Kidney tubule cell (primary cell): ENCODE results near the gene ARL4D.
"Not testable (repeated sequence)": the region's sequence is repeated elsewhere in the genome, so short reads cannot be mapped to it uniquely, and the experiment has no call there.

Source experiments
- DNase-seq: peaks from one replicate; pipeline ENCODE4 v3.0.0-alpha.2; 2018; ENCODE audit warnings: low spot score

The ARL4D gene

DNA sequence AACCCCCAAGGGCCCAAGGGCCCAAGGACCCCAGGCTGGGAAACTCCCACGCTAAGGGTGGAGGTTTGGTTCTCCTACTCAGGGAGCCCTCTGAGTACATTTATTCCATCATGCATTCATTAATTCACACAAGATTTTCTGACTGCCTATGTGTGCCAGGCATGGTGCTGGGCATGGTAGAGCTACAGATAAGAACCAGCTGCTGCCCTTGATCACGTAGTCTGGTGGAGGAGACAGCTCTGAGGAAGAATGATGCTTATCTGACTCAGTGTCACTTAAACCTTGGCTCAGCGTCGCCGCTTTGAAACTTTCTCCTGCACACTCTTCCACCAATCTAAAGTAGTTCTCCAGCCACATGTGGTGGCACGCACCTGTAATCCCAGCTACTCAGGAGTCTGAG, 3.6 kb upstream of the ARL4D start:
- no peak for DNase-seq

DNA sequence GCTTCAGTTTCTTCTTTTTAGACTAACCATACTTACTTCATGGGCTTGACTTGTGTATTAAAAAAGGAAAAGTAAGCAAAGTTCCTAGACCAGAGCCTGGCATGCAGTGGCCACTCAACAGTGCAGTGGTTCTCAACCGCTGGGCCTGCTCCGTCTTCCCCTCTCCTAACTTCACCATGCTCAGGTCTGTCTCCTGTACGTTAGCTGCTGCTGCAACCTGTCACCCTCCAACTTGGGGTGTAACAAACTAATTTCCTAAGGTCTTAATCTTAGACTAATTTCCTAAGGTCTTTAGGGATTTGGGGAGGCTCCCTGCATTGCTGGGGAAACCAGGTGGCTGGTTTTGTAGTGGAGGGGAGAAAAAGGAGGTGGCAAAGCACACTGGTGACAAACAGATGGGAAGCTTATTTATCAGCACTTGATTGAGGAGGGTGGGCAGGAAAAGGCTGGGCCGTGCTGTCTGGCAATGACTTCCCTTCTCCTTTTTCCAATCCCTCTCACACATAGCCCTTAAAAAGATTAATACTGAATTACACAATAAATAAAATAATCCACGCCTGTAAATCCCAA, 2.2 kb upstream of the ARL4D start:
- DNase-seq = no peak

DNA sequence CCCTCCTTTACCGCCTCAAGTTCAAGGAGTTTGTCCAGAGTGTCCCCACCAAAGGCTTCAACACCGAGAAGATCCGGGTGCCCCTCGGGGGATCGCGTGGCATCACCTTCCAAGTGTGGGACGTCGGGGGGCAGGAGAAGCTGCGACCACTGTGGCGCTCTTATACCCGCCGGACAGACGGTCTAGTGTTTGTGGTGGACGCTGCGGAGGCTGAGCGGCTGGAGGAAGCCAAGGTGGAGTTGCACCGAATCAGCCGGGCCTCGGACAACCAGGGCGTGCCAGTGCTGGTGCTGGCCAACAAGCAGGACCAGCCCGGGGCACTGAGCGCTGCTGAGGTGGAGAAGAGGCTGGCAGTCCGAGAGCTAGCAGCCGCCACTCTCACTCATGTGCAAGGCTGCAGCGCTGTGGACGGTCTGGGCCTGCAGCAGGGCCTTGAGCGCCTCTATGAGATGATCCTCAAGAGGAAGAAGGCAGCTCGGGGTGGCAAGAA, 1.1 kb downstream of the ARL4D start:
- DNase-seq = no peak

DNA sequence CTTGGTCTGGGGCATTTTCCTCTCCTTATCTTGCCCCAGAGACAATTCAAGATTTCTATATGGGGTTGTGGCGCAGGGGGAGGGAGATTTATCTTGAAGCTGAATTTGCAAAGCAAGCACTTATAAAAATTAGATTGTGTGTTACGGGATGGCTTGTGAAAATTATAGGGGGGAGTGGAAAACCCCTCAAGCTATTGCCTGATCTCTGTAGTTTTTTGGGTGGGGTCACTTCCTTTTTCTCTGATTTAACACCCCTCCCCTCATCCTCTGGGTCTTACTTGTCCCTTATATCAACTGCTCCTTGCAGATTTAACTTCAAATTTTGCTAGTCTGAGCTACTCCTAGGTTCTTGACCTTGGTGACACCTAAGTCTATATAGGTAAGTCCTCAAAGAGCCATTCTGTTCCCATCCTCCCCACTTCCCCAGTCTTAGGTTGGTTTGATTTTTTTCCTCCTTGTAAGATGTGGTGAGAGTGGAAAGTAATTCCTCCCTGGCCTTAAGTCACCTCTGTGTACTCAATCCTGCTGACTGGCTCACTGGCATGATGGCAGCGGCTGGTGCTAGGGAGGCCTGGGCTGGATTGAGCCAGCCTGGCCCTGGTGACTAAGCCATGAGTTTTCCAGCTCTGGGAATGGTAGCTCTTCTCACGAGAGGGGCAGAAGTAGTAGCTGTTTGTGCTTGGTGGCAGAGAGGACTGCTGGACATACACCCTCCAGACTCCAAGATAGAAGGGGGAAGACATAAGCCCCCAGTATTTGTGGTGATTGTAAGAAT, 2.3 kb downstream of the ARL4D start:
- peak; percentile 95 for DNase-seq

DNA sequence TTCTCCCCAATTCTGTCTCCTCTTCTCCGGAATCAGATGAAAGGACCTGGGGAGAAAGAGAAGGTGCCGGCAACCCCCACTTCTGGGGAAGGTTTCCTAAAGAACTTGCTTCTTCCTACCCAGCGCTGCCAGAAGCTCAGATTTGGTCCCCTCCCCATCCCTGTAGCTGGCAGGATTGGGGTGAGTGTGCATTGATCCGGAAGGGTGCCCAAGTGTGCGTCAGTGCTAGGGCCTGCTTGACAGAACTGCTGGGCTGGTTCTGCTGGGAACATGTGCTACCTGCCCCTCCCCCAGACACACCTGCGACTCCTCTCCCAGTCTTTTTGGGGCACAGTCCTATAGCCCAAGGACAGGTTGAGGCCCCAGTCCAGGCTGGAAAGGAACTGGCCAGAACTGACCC, 3.3 kb downstream of the ARL4D start:
- peak; percentile 81 for DNase-seq

DNA sequence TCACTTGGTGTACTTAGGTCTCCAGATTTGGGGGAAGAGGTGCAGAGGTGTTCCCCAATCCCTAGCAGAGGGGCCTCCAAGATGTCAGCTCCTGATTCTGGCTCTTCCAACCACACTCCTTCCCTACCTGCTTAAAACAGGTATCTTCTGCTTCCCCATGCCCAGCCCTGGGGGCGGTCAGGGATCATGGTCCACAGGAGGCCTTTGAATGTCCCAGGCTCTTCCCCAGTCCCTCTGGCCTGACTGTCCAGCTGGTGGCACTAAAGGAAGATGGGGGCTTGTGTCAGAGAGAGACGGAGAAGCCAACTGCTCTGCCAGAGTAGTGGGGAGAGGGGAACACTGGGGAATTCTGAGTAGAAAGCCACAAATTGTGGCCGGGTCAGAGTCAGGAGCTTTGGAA, 3.8 kb downstream of the ARL4D start:
- no peak for DNase-seq

DNA sequence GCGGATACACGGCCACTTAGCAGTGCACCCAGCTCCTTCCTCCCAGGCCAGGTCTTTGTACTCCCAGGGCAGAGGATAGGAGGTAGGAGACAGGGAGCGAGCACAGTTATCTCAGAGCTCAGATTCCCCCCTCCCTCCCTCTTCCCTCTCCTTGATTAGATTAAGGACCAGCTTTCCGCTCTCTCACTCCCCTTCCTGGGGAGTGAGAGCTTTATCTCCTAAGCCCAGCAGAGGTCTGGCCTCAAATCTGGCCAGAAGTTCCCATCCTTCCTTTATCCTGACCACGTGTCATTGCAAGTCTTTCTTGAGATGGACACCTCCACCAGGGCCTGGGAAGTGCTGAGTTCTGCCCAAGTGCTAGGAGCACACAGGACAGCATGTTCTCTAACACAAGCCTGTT, 5.1 kb downstream of the ARL4D start:
- DNase-seq = no peak

DNA sequence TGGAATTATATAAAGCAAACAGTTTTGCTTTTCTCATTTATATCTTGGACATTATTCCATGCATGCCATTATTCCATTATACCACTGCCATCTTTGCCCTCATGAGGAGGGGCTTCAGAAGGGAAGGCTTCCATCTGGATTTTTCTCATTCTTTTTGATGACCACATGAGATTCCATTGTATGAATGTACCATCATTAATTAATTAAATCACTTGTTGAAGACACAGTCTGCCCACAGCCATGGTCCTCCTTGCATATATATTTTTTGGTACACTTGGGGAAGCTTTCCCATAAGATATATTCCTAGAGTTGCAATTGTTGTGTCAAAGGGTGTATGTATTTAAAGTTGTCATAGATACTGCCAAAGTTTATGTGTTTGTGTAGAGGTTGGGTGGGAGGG, 7.1 kb downstream of the ARL4D start:
- DNase-seq = peak; percentile 33

DNA sequence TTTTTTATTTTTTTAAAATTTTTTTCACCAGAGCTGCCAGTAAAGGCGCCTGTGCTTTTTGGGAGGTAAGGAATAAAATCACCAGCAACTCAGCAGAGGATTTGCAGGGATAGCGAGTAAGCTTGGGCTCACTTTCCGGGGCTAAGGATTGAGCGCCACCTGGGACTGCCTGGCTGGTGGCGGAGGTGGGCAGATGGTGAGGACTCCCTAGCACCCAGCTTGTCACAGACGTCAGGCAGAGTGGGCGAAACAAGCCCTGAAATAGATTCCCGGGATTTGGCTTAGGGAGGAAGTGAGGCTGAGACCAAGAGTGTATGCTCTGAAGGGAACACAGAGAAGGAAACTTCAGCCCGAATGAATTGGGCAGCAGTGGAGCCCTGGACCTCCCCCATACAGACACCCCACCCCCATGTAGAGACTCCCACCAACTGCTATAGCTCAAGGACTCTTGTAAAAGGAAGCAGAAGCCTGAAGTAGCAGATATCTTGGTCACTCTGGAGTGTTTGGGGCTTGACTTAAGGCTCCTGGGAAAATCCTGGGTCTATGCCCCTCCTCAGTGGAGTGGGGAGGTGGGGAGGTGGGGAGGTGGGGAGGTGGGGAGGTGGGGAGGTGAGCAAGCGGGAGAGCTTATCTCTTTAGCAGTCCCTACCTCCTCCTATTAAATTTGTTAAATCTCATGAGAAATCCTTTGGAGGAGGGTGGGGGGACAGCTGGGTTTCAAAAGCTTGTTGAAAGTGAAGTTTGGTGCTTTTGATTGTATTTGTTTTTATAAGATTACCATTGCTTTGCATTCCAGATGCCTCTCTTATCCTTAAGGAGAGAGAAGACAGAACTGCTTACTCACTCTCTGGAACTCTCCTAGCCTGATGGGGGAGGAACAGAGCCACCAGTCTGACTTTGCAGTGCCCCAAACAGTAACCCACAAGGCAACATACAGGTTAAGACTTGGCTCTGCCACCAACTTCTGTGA, 8.2 kb downstream of the ARL4D start:
- peak; percentile 39 for DNase-seq

DNA sequence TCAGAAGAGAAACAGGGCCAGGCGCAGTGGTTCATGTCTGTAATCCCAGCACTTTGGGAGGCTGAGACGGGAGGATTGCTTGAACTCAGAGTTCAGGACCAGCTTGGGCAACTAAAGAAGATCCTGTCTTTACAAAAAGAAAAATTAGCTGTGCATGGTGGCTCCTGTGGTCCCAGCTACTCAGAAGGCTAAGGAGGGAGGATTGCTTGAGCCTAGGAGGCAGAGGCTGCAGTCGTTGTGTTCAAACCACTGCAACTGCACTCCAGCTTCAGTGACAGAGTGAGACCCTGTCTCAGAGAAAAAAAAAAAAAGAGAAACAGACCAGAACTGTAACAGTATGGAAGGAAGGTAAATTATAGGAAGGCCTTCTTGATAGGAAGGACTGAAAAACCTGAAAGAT, 10.3 kb downstream of the ARL4D start:
- DNase-seq = no peak

DNA sequence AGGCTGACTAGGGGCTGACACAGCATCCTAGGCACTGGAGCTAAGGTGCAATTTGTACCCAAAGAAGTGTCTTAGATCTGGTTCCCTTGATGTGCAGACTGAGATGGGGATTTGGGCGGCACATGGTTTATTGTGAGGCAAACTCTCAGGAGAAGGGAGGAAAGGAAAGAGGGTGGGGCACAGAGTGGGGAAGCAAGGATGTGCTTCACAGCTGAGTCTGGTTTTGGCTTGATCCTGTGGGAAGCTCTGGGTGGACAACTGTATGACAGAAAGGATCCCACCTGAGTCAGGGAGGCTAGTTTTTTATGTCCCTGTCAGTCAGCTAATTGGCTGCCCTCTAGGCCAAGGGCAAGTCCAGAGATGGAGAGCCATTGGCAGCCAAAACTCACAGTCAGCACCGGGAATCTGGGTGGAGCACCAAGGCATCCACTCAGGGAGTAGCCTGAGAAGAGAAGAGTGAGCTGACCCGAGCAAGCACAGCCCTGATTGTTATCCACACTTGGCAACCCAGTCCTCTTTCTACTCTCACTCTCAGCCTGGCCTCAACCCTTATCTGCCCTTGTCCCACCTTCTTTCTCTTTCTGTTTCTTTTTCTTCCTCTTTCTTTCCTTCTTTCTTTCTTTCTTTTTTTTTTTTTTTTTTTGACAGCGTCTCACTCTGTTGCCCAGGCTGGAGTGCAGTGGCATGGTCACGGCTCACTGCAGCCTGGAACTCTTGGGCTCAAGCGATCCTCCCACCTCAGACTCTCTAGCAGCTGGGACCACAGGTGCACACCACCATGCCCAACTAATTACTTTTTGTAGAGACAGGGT, 12.0 kb downstream of the ARL4D start:
- no peak for DNase-seq

DNA sequence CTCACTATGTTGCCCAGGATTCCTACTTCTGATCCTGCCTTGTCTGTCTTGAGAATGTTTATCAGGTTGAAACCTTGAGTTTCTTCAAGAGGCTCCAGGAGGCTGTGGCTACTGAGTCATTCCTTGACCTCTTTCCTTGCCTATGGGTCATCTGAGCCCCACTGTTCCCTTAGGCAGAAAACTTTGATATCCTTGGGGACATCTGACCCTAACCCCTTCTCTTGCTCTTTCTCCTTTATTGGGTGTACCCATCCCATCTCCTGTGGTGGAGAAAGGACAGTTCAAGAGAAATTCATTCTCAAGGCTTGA, 12.5 kb downstream of the ARL4D start:
- DNase-seq = no peak

DNA sequence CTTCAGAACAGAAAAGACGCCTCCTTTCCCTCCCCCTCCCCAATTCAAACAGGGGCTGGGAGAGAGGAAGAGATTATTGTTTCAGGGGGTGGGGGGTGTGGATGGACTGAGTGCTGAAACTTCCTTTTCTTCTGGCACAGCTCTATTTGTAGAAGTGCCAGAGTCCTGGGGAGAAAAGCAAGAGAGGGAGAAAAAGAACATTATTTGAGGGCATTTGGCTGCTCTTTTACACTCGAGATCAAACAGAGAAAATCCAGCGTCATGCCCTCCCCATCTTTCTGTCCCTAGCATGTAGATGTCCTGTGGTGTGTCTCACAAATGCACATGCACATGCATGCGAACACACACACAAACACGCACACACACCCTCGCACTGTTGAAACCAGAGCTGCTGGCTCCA, 13.0 kb downstream of the ARL4D start:
- DNase-seq = no peak

DNA sequence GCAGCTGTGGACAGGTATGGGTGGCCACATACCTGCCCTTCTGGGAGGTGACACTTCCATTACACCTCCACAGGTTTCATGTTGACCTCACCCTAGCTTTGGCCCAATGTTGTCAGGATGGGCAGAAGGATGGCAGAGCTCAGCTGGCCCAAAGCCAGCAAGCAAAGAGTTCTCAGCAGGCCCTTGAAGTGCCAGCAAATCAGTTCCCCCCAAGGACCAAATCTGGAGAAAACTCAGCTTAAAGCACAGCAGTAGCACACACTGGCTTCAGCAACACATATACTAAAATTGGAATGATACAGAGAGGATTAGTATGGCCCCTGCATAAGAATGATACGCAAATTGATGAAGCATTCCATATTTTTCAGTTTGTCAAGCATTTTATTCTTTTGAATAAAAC, 13.4 kb downstream of the ARL4D start:
- no peak for DNase-seq

DNA sequence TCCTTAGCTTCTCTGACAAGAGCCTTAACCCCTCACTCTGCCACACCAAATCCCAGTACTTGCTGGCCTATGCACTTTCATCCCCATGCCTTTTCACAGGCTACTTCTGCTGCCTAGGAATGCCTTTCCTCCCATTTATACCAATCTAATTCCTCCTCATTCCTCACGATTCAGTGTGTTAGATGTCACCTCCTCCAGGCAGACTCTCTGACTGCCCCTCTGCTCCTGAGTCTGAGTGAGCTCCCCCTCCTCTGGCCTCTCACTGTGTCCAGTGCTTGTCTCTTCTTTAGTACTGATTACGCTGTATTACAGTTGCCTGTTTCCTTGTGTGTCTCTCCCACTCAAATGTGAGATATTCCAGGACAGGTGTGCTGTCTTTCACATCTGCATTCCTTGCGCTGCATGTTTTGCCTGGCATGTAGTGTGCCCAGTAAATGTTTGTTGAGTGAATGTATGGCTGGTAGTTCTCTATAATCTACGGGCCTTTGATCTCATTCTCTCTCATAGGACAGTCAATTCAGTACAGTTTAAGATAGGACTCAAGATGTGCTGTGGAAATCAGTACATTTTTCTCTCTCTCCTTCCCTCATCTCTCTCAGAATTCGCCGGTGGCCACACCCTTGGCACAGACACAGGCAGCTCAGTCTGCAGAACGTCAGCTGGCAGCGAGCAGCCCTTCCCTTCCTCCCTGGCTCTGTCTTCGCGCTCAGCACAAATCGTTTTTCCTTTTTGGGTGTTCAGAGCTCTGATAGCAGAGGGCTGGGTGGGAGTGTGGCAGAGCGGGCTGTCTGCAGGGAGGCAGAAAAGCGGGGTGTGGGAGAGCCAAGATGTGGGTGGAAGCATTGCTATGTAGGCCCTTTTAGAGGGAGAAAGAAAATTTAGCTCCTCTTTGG, 18.5 kb downstream of the ARL4D start:
- DNase-seq = no peak

DNA sequence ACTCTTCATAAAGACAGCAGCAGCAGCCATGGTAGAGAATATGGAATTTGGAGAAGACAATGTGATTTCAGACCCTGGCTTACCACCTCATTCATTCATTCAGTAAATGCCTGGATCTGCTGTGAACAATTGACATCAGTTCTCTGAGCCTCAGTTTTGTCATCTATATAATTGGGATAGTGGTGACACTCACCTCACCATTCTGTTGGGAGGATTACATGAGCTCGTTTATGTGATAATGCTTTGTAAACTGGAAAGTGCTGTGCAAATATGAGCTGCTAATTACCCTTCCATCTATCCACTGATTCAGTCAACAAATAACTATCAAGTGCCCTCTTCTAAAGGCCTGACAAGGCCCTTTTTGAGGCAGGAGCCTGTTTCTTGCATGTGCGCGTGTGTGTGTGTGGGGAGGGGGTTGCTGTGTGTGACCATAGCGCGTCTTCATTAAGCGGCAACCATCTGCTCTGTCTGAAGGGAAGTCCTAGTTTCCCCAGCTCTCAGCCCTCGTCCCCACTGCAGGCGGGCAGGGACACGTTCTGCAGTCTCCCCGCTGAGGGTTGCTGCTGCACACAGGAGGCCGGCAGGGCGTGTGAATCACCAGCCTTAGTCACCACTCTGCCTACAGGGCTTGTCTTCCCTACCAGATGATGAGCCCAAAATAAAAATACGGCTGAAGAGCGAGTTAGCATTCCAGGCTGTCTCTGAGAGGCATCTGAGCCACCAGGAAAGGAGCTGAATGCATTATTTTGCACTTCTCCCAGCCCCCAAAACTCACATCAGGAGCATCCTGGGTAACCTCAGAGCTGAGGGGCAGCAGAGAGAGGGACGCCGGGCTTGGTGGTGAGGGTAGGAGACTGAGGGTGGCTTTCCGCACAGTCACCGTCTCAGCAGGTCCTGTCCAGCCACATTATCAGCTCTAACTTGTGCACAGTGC, 19.9 kb downstream of the ARL4D start:
- peak; percentile 82 for DNase-seq

DNA sequence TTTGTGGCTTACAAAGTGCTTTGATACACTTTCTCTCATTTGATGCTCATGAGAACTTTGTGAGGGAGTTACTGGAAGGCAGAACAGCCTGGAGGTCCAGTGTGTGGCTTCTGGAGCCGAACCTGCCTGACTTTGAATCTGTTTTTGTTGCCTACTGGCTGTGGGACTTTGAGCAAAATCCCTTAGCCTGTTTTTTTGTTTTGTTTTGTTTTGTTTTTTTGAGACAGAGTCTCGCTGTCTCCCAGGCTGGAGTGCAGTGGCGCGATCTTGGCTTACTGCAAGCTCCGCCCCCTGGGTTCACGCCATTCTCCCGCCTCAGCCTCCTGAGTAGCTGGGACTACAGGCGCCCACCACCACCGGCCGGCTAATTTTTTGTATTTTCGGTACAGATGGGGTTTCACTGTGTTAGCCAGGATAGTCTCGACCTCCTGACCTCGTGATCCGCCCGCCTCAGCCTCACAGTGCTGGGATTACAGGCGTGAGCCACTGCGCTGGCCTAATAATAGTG, 20.6 kb downstream of the ARL4D start:
- DNase-seq = not testable (repeated sequence)

DNA sequence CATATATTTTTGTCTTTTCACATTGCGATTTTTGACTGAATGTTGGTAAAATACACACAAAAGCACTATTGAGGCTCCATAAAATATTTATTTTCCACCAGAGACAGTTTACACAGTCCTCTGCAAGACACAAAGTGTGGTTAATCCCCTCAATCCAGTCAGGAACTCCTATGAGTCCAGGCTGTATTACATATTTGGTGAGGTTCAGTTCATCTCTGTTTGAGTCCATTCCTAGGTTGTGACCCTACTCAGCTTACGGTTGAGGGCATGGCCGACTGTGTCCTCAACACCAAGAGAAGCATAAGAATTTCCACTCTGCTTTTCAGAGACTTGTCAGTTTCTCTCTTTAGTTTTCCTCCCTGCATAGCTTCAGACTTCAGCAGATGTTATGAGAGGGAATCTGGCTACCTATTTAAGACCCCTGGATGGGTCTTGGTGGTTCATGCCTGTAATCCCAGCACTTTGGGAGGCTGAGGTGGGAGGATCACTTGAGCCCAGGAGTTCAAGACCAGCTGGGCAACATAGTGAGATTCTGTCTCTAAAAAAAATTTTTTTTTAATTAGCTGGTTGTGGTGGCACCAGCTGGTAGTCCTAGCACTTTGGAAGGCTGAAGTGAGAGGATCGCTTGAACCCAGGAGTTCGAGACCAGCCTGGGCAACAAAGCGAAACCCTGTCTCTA, 25.1 kb downstream of the ARL4D start:
- no peak for DNase-seq
